Neural crest cell (in vitro differentiated cells): Measurements from ENCODE around the gene LTB. TPM values are rescaled to one million over a fixed set of nuclear protein-coding genes. Genes with fewer than 3 reads are reported as not detected.

ENCODE experiments used
- DNase-seq: peaks from one replicate; pipeline ENCODE4 v3.0.0; 2021; ENCODE audit warnings: low read depth, mixed read lengths, low spot score
- H3K27ac Mint-ChIP-seq: one replicate; pipeline ENCODE4 v1.8.0; 2021; ENCODE audit warnings: mild to moderate bottlenecking, mixed read lengths; ENCODE audit not compliant: unreplicated experiment
- H3K27me3 Mint-ChIP-seq: 2 replicates; pipeline ENCODE4 v1.8.0; 2021; ENCODE audit warnings: low read depth, mild to moderate bottlenecking, mixed read lengths
- H3K36me3 Mint-ChIP-seq: 2 replicates; pipeline ENCODE4 v1.8.0; 2021; ENCODE audit warnings: low read depth, mild to moderate bottlenecking, mixed read lengths
- H3K4me1 Mint-ChIP-seq: 2 replicates; pipeline ENCODE4 v1.8.0; 2021; ENCODE audit warnings: mixed read lengths
- H3K4me3 Mint-ChIP-seq: one replicate; pipeline ENCODE4 v1.8.0; 2021; ENCODE audit warnings: mild to moderate bottlenecking, mixed read lengths
- H3K9me3 Mint-ChIP-seq: 2 replicates; pipeline ENCODE4 v1.8.0; 2021; ENCODE audit warnings: mixed read lengths
- CTCF ChIP-seq: fragments of 200-600 bp; sonication (generic); conservative IDR thresholded peaks from 2 replicates; pipeline ENCODE4 v1.5.0; 2021; ENCODE audit warnings: antibody characterized with exemption, mild to moderate bottlenecking
- total RNA-seq: library from RNA; stranded (reverse); gene quantifications from 2 replicates; pipeline ENCODE4 v1.2.1, GENCODE V29; 2021

Gene LTB
- total RNA-seq, 1 donor from 2014 or later: not detected

DNA sequence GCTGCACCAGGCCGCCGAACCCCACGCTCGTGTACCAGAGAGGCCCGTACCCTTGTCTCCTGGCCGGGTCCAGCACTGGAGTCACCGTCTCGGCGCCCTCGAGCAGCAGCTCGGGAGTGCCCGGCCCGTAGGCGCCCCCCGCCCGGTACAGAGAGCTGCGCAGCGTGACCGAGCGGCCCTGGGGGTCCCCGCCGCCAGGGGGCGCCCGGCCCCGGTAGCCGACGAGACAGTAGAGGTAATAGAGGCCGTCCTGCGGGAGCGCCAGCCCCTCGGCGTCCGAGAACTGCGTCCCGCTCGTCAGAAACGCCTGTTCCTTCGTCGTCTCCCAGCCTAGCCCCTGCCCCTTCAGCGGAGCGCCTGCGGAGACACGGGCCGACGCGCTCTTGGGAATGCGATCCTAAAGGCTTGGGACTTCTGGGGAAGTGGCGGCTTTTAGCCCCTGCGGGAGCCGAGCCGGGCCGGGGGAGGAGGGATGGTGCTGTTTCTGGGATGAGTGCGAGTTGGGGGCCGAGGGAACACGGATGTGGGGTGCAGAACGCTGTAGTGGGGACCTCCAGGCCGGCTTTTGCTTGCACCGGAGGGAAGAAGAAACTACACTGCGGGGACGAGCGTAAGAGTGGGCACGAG, 1.3 kb downstream of the LTB start:
- Mint-ChIP-seq H3K27ac (peak overlapping the region; percentile 39), H3K4me1 (peaks cover 16% of the 10 kb centered on the region), H3K9me3 (no peaks in the 10 kb centered on the region), H3K36me3 (no peaks in the 10 kb centered on the region), H3K27me3 (peaks cover 15% of the 10 kb centered on the region), H3K4me3 (peak overlapping the region; percentile 97)
- peak; percentile 91 for DNase-seq
- peak; percentile 100 for TF ChIP-seq CTCF

- peak overlapping the region; percentile 66 for H3K4me3 Mint-ChIP-seq
- peaks cover 16% of the 10 kb centered on the region for H3K4me1 Mint-ChIP-seq
- peaks cover 15% of the 10 kb centered on the region for H3K27me3 Mint-ChIP-seq
- TF ChIP-seq CTCF: no peak
- H3K27ac Mint-ChIP-seq: no peak overlapping the region
- H3K9me3 Mint-ChIP-seq: no peaks in the 10 kb centered on the region
- DNase-seq: no peak
- H3K36me3 Mint-ChIP-seq: no peaks in the 10 kb centered on the region
Observed at GRCh38 chr6:31580438-31580740, 1.8 kb downstream of the LTB start.

DNA sequence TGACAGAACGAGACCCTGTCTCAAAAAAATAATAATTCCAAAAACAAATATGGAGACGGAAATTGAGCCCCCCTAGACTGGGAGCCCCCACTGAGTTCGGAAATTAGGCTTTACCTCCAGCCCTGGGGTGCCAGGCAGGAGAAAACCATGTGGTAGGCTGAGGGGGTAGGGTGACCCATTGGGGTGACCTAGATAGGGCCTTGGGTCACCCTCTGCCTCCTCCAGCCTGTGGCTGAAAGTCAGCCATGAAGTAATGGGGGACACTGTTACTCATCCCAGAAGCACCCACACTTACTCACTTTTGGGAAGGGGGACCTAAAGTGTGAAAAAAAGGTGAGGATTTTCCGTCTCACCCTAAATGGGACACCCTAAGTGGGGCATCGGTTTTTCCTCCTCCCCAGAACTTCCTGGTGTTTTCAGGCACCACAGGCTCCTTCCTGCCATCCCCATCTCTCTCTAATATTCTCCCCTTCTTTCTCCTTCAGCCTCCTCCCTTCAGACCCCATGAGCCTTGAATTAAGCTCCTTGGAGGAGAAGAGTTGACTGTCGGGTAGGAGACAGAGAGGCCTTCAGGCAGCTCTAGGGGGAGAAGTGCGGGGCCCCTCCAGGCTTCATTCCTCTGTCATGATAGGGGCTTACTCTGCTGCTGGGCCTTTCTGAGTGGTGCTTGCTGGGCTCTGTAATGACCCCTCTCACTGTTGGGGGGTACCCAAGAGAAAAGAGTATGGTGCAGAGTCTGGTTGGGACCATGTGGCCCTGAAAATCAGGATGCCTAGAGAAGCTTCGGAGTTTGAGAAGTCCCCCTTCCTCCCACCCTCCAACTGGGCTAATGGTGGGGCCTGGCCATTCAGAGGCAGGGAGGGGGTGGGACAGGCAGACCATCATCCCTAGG, 2.4 kb downstream of the LTB start:
- H3K9me3 Mint-ChIP-seq: no peaks in the 10 kb centered on the region
- TF ChIP-seq CTCF: no peak
- no peaks in the 10 kb centered on the region for H3K36me3 Mint-ChIP-seq
- peak overlapping the region; percentile 66 for H3K4me3 Mint-ChIP-seq
- DNase-seq: no peak
- no peak overlapping the region for H3K27ac Mint-ChIP-seq
- H3K27me3 Mint-ChIP-seq: peaks cover 15% of the 10 kb centered on the region
- H3K4me1 Mint-ChIP-seq: peaks cover 16% of the 10 kb centered on the region

GRCh38 chr6:31579119-31579505, 3.1 kb downstream of the LTB start:
- Mint-ChIP-seq H3K4me3 (no peak overlapping the region), H3K9me3 (no peaks in the 10 kb centered on the region), H3K27me3 (peaks cover 15% of the 10 kb centered on the region), H3K36me3 (no peaks in the 10 kb centered on the region), H3K27ac (no peak overlapping the region), H3K4me1 (peaks cover 16% of the 10 kb centered on the region)
- no peak for DNase-seq
- no peak for TF ChIP-seq CTCF

- Mint-ChIP-seq H3K27ac (no peak overlapping the region), H3K4me1 (peaks cover 16% of the 10 kb centered on the region), H3K36me3 (no peaks in the 10 kb centered on the region), H3K4me3 (no peak overlapping the region), H3K27me3 (peaks cover 15% of the 10 kb centered on the region), H3K9me3 (no peaks in the 10 kb centered on the region)
- DNase-seq: no peak
- no peak for TF ChIP-seq CTCF
Observed at GRCh38 chr6:31578184-31579118, 3.8 kb downstream of the LTB start.
